ENCODE data around the gene KRT7. TPM values are rescaled to one million over a fixed set of nuclear protein-coding genes. Genes with fewer than 3 reads are reported as not detected.

The KRT7 gene
- 495 and 768 TPM in 2 replicates for total RNA-seq

- H3K4me3 ChIP-seq (ENCODE audit: low read depth, low read length), result peak within 1 kb of the TSS; percentile 53
- peak; percentile 26 for TF ChIP-seq CTCF (conservative IDR thresholded peaks at IDR 0.05; ENCODE audit: low read depth, low read length)
- DNase-seq (ENCODE audit: low read depth), result no peak
Observed at GRCh38 chr12:52232674-52233461, at the start of gene KRT7. KRT7 (plus strand) TSS chr12:52233243; CDS start chr12:52233297, 54 bp downstream.

GRCh38 chr12:52183544-52183910 is 49.5 kb upstream of the KRT7 start:
- no peak overlapping the region for H3K4me3 ChIP-seq (ENCODE audit: low read depth, low read length)
- no peak for TF ChIP-seq CTCF (conservative IDR thresholded peaks at IDR 0.05; ENCODE audit: low read depth, low read length)
- DNase-seq (ENCODE audit: low read depth), result no peak

- no peak overlapping the region for H3K4me3 ChIP-seq (ENCODE audit: low read depth, low read length)
- TF ChIP-seq CTCF (conservative IDR thresholded peaks at IDR 0.05; ENCODE audit: low read depth, low read length), result no peak
- DNase-seq (ENCODE audit: low read depth), result no peak
Observed at GRCh38 chr12:52183971-52184370, 49.1 kb upstream of the KRT7 start.

- DNase-seq (ENCODE audit: low read depth), result no peak
- no peak overlapping the region for H3K4me3 ChIP-seq (ENCODE audit: low read depth, low read length)
- no peak for TF ChIP-seq CTCF (conservative IDR thresholded peaks at IDR 0.05; ENCODE audit: low read depth, low read length)
Observed at GRCh38 chr12:52184813-52185212, 48.2 kb upstream of the KRT7 start.

- no peak overlapping the region for H3K4me3 ChIP-seq (ENCODE audit: low read depth, low read length)
- no peak for TF ChIP-seq CTCF (conservative IDR thresholded peaks at IDR 0.05; ENCODE audit: low read depth, low read length)
Observed at GRCh38 chr12:52185400-52185967, 47.6 kb upstream of the KRT7 start.

GRCh38 chr12:52186118-52186840 is 46.8 kb upstream of the KRT7 start:
- no peak overlapping the region for H3K4me3 ChIP-seq (ENCODE audit: low read depth, low read length)
- no peak for DNase-seq (ENCODE audit: low read depth)
- no peak for TF ChIP-seq CTCF (conservative IDR thresholded peaks at IDR 0.05; ENCODE audit: low read depth, low read length)

More at GRCh38 chr12:52185400-52185967, 47.6 kb upstream of the KRT7 start:
- DNase-seq (ENCODE audit: low read depth), result no peak
